Mesothelial cell of epicardium (in vitro differentiated cells): ENCODE data around the gene MACROD2. TPM values are rescaled to one million over a fixed set of nuclear protein-coding genes. Genes with fewer than 3 reads are reported as not detected.

Experiments
- DNase-seq, 2 experiments: peaks; one replicate each; pipeline ENCODE4 v3.0.0; 2021; ENCODE audit warnings: low spot score in 2 of 2; ENCODE audit not compliant: unreplicated experiment in 2 of 2
- H3K27ac Mint-ChIP-seq: 2 replicates; pipeline ENCODE4 v1.8.0; 2021; ENCODE audit warnings: mixed read lengths
- H3K27me3 Mint-ChIP-seq: 2 replicates; pipeline ENCODE4 v1.8.0; 2021; ENCODE audit warnings: low read depth, mixed read lengths
- H3K36me3 Mint-ChIP-seq: 2 replicates; pipeline ENCODE4 v1.8.0; 2021; ENCODE audit warnings: mixed read lengths
- H3K4me1 Mint-ChIP-seq: 2 replicates; pipeline ENCODE4 v1.8.0; 2021; ENCODE audit warnings: mixed read lengths
- H3K4me3 Mint-ChIP-seq: 2 replicates; pipeline ENCODE4 v1.8.0; 2021; ENCODE audit warnings: mild to moderate bottlenecking, moderate library complexity, mixed read lengths
- H3K9me3 Mint-ChIP-seq: 2 replicates; pipeline ENCODE4 v1.8.0; 2021; ENCODE audit warnings: mixed read lengths
- CTCF ChIP-seq: fragments of 200-600 bp; sonication (generic); IDR thresholded peaks from one replicate; pipeline ENCODE4 v1.5.0; 2021; ENCODE audit warnings: antibody characterized with exemption; ENCODE audit not compliant: unreplicated experiment
- total RNA-seq: library from RNA; stranded (reverse); gene quantifications from 3 replicates; pipeline ENCODE4 v1.2.1, GENCODE V29; 2021

MACROD2 gene
- total RNA-seq, 1 donor from 2014 or later: 10.0 TPM

- peaks cover 8% of the 10 kb centered on the region for H3K9me3 Mint-ChIP-seq
- DNase-seq: no peak
- H3K27ac Mint-ChIP-seq: no peak overlapping the region
- TF ChIP-seq CTCF: no peak
- H3K36me3 Mint-ChIP-seq: no peaks in the 10 kb centered on the region
- no peak overlapping the region for H3K4me3 Mint-ChIP-seq
- peaks cover 13% of the 10 kb centered on the region for H3K4me1 Mint-ChIP-seq
- no peaks in the 10 kb centered on the region for H3K27me3 Mint-ChIP-seq
Observed at GRCh38 chr20:15623215-15623614, 1627.9 kb downstream of the MACROD2 start.

GRCh38 chr20:15625981-15626380, 1630.7 kb downstream of the MACROD2 start:
- no peak overlapping the region for H3K27ac Mint-ChIP-seq
- TF ChIP-seq CTCF: no peak
- peaks cover 26% of the 10 kb centered on the region for H3K4me1 Mint-ChIP-seq
- H3K9me3 Mint-ChIP-seq: peaks cover 8% of the 10 kb centered on the region
- H3K36me3 Mint-ChIP-seq: no peaks in the 10 kb centered on the region
- H3K4me3 Mint-ChIP-seq: no peak overlapping the region
- no peak for DNase-seq
- H3K27me3 Mint-ChIP-seq: no peaks in the 10 kb centered on the region

- TF ChIP-seq CTCF: no peak
- H3K27me3 Mint-ChIP-seq: no peaks in the 10 kb centered on the region
- H3K9me3 Mint-ChIP-seq: peaks cover 8% of the 10 kb centered on the region
- H3K4me1 Mint-ChIP-seq: peaks cover 26% of the 10 kb centered on the region
- no peak for DNase-seq
- no peak overlapping the region for H3K4me3 Mint-ChIP-seq
- no peaks in the 10 kb centered on the region for H3K36me3 Mint-ChIP-seq
- no peak overlapping the region for H3K27ac Mint-ChIP-seq
Observed at GRCh38 chr20:15627089-15627488, 1631.8 kb downstream of the MACROD2 start.

GRCh38 chr20:15627501-15627903, 1632.2 kb downstream of the MACROD2 start:
- Mint-ChIP-seq H3K4me1 (peaks cover 26% of the 10 kb centered on the region), H3K36me3 (no peaks in the 10 kb centered on the region), H3K27me3 (no peaks in the 10 kb centered on the region), H3K4me3 (no peak overlapping the region), H3K27ac (no peak overlapping the region), H3K9me3 (peaks cover 4% of the 10 kb centered on the region)
- no peak for TF ChIP-seq CTCF
- DNase-seq: no peak

- no peaks in the 10 kb centered on the region for H3K36me3 Mint-ChIP-seq
- H3K4me1 Mint-ChIP-seq: peaks cover 26% of the 10 kb centered on the region
- H3K27me3 Mint-ChIP-seq: no peaks in the 10 kb centered on the region
- no peak overlapping the region for H3K27ac Mint-ChIP-seq
- DNase-seq: no peak
- no peak for TF ChIP-seq CTCF
- peaks cover 3% of the 10 kb centered on the region for H3K9me3 Mint-ChIP-seq
- H3K4me3 Mint-ChIP-seq: no peak overlapping the region
Observed at GRCh38 chr20:15628851-15629353, 1633.6 kb downstream of the MACROD2 start.

GRCh38 chr20:15630360-15630759, 1635.0 kb downstream of the MACROD2 start:
- TF ChIP-seq CTCF: no peak
- DNase-seq: no peak
- Mint-ChIP-seq H3K27me3 (no peaks in the 10 kb centered on the region), H3K9me3 (peaks cover 8% of the 10 kb centered on the region), H3K4me3 (no peak overlapping the region), H3K27ac (no peak overlapping the region), H3K36me3 (no peaks in the 10 kb centered on the region), H3K4me1 (peaks cover 22% of the 10 kb centered on the region)
